Stimulated activated CD4-positive, alpha-beta T cell treated with anti-CD3 and anti-CD28 coated beads, Interleukin-4, amount 100 ng/mL, for 1 hour (primary cell): ENCODE measurements around the gene CIITA.

Experiments used
- DNase-seq: peaks from one replicate; pipeline ENCODE4 v3.0.0-alpha.2; 2020

CIITA gene

GRCh38 chr16:10982465-10983150, 105.6 kb downstream of the CIITA start:
- no peak for DNase-seq

- DNase-seq, result peak; percentile 34
Measured at GRCh38 chr16:10983159-10983558, 106.2 kb downstream of the CIITA start.

- DNase-seq, result no peak
Measured at GRCh38 chr16:10984509-10984908, 107.5 kb downstream of the CIITA start.
